Activated CD4-positive, alpha-beta T cell treated with anti-CD3 and anti-CD28 coated beads, Interleukin-2, amount 50 U/mL, for 24 hours (primary cell): Measurements from ENCODE around the gene ADH6.
"Not testable (repeated sequence)": the region's sequence is repeated elsewhere in the genome, so short reads cannot be mapped to it uniquely, and the experiment has no call there.

ENCODE experiments used
- DNase-seq, 2 donors: peaks; one replicate each; pipeline ENCODE4 v3.0.0-alpha.2; 2020; ENCODE audit warnings: low read depth in 1 of 2, low spot score in 1 of 2

ADH6 gene

GRCh38 chr4:99190336-99190735, 28.7 kb downstream of the ADH6 start:
- no peak for DNase-seq

GRCh38 chr4:99189900-99190299, 29.1 kb downstream of the ADH6 start:
- not testable (repeated sequence) for DNase-seq

GRCh38 chr4:99186029-99186428, 33.0 kb downstream of the ADH6 start:
- no peak for DNase-seq

GRCh38 chr4:99185581-99185980, 33.5 kb downstream of the ADH6 start:
- no peak for DNase-seq

GRCh38 chr4:99180382-99181070, 38.5 kb downstream of the ADH6 start:
- no peak for DNase-seq

- DNase-seq: no peak
These were observed 39.4 kb downstream of the ADH6 start for GRCh38 chr4:99179626-99180025.

GRCh38 chr4:99179178-99179577, 39.9 kb downstream of the ADH6 start:
- DNase-seq: no peak

GRCh38 chr4:99166544-99166943, 52.5 kb downstream of the ADH6 start:
- DNase-seq: no peak

- no peak for DNase-seq
These were observed 53.1 kb downstream of the ADH6 start for GRCh38 chr4:99165978-99166377.

GRCh38 chr4:99161373-99162099, 57.5 kb downstream of the ADH6 start:
- no peak for DNase-seq

- no peak for DNase-seq
These were observed 59.3 kb downstream of the ADH6 start for GRCh38 chr4:99159699-99160098.

- DNase-seq: no peak
These were observed 61.5 kb downstream of the ADH6 start for GRCh38 chr4:99157478-99157935.

- no peak for DNase-seq
These were observed 62.1 kb downstream of the ADH6 start for GRCh38 chr4:99156992-99157391.

GRCh38 chr4:99154658-99155342, 64.2 kb downstream of the ADH6 start:
- no peak for DNase-seq
